ENCODE results near the gene APCDD1.

GRCh38 chr18:10515456-10515855, 61.0 kb downstream of the APCDD1 start:
- TF ChIP-seq CTCF (IDR thresholded peaks at IDR 0.05; ENCODE audit: insufficient read depth, low read depth, low read length) (no peak), EZH2 (IDR thresholded peaks at IDR 0.05; ENCODE audit: insufficient read depth, low read length) (no peak)

All from astrocyte (in vitro differentiated cells and primary cell).